GM21576 (cell line): ENCODE measurements around the gene RASGRP4.

Experiments
- ATAC-seq: cut with Tn5 transposase; IDR thresholded peaks from one replicate; pipeline ENCODE4 v1.9.1; 2021; ENCODE audit warnings: mild to moderate bottlenecking, moderate library complexity; ENCODE audit not compliant: unreplicated experiment

RASGRP4 gene

DNA sequence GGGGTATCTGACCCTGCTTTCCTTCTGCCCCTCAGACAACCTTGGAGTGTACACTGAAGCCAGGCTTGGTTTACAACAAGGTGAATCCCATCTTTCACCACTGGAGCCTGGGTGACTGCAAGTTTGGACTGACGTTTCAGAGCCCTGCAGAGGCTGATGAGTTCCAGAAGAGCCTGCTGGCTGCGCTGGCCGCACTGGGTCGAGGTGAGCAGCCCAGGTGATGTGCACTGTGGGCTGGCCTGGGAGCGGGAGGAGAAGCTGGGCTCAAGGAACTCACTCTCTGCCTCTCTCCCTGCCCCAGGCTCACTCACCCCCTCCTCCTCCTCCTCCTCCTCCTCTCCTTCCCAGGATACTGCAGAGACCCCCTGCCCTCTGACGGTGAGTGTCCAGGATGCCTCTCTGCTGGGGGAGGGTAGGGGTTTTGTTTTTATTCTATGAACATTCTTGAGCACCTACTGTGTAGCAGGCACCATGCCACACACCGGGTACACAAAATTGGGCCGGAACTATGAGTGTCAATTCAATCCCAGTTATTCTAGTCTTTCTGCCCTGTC is 34.0 kb downstream of the RASGRP4 start:
- no peak for ATAC-seq

DNA sequence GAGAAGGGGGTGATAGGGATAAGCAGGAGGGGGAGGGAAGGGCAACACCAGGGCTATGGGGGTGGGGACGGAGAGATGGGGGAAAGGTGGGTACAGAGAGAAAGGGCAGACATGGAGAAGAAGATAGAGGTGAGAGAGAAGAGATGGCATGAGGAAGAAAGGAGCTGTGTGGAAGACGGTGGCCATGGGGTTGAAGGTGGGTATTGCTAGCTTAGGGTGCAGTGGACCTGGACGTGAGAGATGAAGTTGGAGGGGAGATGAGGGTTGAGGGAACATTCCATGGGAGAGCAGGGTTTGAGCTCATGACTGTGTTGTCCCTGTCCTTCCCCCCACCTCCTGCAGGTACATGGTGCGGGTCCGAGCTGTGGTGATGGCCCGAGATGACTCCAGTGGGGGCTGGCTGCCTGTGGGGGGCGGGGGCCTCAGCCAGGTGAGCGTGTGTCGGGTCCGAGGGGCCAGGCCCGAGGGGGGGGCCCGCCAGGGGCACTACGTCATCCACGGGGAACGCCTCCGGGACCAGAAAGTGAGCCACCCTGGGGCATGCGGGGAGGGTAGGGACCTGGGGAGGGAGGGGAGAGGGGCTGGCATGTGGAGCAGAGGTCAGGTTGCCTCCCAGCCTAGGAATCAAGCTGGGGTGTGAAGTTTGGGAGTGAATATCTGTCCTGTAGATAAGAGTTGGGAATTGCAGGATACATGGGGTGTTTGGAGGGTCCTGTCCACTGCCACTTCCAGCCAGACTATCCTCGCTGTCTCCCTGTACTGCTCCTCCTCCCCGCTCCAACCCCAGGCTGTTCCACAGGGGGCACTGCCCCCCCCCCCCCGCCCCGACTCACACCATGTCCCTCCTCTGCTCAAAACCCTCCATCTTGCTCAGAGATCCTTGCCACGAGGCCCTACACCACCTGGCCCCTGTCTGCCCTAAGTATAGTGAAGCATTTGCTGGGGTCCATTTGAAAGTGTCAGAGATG is 35.8 kb downstream of the RASGRP4 start:
- no peak for ATAC-seq

DNA sequence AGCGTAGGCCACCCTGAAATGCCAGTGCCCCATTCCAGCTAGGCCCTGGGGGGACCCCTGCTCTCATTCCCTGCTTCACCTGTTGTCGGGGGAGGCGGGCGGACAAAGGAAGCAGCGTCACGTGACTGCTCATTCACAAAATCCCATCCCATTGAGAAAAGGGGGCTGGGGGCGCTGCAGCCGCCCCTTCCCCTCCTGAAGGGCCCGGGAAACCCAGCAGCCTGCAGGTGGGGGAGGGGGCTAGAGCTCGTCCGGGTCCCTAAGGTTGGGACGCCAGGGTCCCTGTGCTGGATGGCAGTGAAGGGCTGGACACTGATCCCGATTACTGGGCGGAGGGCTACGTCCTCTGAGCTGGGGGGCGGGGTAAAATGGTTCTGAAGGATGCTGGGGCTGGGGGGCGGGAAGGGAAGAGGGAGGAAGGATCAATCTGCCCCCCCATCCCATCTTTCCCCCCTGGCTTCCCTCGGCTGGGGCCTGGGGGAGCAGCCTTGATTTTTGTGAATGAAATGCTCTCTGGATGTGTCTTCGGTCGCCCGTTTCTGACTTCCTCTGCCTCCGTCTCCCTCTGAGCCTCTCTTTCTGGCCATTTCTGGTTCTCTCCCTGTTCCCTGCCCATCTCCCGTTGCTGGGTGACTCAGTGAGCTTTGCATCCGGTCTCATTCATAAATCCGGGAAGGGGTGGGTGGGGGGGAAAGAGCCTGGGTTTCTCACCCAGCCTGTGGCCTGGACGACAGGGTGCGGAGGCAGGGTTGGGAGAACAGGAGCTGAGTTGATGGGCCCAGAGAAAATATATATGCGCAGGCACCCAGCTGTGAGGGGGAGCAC is 36.7 kb downstream of the RASGRP4 start:
- ATAC-seq, result no peak

DNA sequence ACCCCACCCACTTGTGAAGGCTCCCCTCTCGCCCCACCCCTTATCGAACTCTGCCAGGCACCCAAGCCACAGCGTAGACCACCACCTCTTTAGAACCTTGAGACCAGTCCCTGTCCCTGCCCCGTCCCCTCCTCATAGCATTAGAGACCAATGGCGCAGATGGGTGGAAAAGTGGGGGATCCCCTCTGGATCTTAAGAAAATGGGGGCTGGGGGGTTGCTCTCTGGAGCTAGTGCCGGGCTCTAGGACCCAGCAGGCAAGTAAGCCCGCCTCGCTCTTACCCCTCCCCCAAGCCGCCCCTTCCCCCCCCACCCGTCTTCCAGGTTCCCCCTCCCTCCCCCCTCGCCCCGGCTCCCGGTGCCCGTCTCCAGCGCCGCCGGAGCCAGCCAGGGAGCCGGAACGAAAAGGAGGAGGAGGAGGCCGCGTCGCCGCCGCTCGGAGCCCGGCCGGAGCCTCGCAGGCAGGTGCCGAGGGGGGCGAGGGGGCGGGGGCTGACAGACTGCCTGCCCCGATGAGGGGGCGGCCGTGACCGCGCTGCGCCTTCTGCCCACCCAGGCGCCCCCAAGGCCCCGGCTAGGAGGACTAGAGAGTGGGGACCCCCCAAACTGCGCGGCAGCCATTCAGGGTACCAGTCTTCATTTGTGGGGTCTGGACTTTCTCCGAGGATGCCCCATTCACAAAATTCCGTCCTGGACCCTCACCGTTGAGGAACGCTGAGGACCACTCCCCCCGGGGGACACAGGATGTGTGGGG is 37.5 kb downstream of the RASGRP4 start, which contains the start of gene SPRED3:
Gene SPRED3, plus strand, starts transcription at position 349 of the 752 bp plus-strand sequence. CDS start 1,606 bp downstream, outside the sequence.
- no peak for ATAC-seq

DNA sequence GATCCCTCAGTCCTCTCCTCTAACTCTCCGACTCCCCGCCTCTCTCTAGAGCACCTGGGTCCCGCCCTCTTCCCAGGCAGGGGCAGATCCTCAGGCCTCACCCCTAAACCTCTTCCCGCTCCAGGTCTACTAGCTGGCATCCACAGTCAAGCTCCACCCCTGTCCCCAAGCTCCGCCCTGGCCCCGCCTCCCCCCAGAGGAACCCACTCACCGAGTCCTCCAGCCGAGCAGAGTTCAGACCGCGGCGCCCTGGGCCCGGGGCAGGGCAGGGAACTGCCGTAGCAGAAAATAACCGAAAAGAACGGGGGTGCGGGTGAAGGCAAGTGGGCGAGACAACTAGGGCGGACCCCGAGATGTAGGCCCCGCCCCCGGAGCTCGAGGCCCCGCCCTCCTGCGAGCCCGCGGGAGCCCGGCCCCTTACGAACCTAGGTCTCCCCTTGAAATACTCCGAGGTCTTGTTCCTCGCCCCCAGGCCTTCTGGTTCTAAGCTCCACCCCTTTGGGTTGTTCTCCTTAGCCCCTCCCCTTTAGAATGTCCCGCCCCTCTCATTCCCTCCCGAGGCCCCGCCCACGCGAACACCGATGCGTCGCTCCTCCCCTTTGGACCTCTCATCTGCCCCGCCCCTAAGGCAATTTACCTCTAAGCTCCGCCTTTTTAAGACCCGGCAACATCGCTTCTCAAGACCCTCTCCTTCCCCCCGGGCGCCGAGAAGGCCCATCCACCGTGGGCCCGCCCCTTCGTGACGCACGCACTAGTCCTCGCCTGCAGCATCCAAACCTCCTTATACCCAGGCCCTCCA is 38.3 kb downstream of the RASGRP4 start, which contains the start of gene GGN:
Gene GGN, minus strand, starts transcription at position 485 of the 799 bp plus-strand sequence. CDS start 773 bp downstream, outside the sequence.
- ATAC-seq, result peak; percentile 45

DNA sequence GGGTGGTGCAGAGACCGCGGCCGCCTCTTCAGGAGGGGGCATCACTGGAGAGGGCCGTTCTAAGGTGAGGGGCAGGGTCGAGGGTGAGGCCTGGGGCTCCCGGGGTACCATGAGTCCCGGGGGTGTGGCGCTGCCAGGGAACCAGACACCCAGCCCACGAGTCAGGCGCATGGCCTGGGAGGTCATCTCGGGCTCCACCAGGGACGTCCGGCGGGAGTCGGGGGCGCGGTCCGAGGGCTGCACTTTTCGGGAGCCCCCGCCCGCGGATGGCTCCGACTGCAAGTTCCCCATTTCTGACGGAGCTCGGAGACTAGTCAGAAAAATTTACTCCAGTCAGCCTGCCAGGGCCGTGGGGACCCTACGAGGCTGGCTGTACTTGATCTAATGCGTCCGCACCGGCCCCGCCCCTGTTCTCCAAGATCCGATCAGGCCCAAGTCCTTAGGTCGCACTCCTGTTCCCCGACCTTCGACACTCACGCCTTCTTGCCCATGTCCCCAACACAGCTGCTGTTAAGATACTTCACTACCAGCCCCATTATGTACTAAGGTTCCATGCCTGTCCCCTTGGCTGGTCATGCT is 39.0 kb downstream of the RASGRP4 start:
- ATAC-seq, result no peak

DNA sequence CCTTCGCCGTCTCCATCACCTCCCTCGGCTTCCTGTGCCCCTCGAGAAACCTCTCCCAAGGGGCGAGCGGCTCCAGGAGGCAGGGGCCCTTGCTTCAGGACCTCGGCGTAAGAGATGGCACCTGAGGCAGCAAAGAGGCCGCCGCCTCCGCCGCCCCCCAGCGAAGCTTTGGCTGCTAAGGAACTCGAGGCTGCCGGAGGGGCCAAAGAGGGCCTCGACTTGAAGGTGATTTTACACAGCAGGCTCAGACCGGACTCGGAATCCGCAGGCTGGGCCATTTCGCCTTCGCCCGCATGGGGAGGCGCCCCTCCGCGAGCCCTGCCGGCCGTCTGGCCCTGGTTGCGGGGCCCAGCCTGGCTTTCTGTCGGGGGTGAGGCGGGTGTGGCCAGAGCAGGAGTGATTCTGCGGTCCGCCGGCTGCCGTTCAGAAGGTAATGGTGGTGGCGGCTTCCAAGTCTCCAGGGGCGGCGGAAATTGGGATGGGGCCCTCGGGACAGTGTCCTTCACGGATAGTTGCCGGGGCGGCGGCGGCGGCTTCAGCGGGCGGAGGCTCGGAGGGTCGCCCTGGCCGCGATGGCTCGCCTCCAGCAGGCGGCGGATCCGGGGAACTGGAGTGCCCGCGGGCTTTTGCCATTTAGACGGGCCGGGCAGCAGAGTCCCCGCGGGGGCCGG is 39.6 kb downstream of the RASGRP4 start:
- ATAC-seq, result no peak

DNA sequence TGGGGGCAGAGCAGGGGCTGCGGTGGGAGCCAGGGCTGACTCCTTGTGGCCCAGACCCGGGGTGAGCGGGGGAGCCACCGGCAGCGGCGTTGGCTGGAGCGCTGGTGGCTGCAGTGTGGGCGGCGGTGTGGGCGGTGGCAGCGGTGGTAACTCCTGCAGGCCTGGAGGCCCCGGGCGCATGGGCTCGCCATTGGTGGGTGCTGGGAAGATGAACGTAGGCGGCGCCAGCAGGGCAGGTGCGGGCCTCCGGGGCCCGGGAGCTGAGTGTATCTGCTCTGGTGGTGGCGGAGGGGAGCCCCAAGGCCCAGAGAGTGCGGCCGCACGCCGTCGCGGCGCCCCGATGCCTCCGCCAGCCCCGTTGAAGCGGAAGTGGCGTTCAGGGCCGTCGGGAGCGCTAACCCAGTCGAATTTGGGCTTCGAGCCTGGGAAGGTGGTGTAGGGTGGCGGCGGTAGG is 40.2 kb downstream of the RASGRP4 start:
- no peak for ATAC-seq

DNA sequence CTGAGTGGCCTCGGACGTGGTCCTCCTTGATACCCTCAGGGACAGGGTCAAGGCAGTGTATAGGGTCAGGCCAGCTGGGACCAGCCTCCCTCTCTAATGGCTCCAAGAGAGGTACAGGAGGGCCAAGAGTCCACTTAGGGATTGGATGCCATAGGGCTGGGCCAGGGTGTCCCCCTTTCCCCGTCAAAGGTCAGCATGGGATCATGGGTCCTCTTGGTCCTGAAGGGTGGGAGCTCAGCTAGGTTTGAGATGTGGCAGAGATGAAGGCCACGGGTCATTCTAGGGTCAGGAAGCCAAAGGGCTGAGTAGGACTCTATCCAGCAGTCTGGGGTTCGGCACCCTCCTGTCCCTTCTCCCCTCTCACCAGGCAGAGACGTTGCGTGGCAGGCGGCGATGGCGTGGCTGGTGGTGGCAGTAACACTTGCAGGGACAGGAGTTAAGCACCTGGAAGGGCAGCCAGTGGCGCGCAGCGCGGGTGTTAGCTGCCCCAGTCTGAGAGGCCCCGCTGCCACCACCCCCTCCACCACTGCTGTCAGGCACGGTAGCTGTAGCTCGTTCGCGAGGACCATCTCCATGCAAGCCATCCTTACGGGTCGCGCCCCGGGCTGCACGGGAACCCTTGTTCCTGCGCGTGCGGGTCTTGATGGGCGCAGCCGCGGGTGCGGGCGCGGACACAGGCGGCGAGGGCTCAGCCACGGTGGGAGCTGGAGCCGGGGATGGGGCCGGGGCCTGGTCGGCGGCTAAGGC is 40.8 kb downstream of the RASGRP4 start:
- no peak for ATAC-seq

DNA sequence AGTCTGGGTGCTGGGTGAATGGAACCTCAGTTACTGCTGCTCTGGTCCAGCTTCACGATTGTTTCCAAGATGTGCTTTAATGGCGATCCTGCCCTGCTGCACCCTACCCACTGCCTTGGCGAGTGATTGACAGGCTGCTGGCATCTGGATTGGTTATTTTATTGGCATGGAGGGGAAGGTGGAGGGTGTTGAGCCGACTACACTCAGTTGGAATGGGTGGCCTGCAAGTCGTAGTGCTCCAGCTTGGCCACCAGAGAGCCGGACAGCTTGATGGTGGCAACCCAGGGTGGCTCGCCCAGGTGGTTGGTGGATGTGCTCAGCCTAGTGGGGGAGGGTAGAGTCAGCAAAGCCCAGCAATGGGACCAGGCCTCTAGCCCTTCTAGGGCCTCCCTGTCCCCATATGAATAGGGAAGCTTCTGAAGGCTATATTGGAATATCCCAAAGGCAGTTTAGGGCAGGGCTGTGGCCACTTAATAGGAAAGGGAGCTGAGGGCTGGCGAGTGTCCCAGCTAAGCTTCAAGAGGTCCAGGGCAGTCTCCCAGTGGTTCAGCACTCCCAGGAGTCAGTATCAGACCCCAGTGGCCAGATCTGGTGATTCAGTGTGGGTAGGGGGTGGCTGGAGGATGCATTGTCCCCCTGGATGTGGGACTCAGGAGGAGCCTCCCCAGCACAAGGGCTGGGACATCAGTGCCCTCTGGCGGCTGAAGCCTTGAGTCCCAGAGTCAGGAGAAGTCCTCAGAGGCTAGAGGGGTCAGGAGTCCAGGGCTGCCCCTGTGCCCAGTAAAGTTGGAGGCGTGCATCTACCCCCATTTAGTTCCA is 41.6 kb downstream of the RASGRP4 start:
- ATAC-seq, result no peak

DNA sequence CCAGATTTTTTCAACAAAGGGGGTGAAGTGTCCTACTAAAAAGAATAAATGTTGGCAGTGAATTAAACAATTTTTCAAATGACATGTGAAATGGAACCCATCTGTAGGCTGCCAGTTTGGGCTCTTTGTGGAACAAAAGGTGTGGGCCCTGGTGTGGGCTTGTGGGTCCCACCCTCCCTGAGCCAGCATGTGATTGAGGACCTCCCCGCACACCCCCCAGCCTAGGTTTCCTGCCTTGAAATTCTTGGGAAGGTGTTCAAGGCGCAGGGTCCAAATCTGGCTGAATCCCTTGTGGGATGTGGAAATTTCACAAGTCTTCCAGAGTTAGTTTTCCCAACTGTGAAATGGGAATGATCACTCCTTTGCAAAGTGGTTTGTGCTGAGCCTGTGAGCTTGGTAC is 42.3 kb downstream of the RASGRP4 start:
- ATAC-seq, result no peak

DNA sequence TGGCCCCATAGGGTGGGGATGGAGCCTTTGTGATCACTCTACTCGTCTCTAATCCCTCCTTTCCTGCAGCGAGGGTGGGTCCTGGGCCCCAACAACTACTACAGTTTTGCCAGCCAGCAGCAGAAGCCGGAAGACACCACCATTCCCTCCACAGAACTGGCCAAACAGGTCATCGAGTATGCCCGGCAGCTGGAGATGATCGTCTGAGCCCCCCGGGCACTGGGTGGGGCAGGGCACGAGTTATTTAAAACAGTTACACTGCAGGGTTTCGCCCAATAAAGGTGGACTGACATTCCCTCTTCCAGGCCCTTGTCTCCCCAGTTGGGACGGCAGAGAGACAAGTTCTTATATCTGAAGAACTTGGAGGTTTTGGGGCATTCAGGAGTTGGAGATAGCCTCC is 42.8 kb downstream of the RASGRP4 start:
- ATAC-seq, result no peak

DNA sequence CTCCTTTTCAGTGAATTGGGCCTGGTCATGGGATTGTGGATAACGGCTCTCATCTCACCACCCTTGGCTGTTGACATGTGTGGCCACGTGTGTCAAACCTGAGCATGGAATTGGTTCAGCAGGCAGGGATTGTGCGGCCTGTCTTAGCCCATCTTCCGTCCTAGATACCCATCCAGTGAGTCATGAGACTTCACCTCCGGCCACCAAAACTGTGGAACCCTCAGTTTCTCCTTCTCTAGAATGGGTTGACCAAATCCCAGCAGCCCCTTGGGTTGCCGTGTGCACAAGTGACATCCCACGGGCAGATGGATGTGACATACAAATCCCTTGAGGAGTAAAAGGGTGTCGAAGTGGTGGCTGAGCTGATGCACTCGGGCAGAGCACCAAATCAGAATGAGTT is 44.9 kb downstream of the RASGRP4 start:
- ATAC-seq, result no peak

DNA sequence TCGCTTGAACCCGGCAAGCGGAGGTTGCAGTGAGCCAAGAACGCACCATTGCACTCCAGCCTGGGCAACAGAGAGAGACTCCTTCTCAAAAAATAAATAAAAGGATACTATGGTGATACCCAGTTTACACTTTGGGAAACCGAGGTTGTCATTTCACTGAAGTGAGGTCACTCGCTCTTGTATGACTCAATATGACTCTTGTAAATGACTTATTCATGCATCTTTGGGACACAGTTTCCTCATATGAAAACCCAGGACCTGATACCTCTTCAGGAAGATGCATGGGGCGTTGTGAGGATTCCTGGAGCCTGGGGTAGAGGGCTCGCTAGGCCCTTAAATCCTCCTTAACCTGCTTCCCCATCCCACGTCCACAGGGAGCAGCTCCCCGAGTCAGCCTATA is 47.2 kb downstream of the RASGRP4 start:
- no peak for ATAC-seq

DNA sequence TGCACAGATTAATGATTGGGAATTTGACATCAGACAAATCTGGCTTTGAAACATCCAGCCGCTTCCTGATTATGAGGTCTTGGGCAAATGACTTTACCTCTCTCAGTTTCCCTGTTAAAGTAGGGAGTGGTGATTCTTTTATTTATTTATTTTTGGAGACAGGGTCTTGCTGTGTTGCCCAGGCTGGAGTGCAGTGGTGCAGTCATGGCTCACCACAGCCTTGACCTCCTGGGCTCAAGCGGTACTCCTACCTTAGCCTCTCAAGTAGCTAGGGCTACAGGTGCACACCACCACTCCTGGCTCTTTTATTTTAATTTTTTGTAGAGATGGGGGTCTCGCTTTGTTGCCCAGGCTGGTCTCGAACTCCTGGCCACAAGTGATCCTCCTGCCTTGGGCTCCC is 49.0 kb downstream of the RASGRP4 start:
- ATAC-seq, result no peak

DNA sequence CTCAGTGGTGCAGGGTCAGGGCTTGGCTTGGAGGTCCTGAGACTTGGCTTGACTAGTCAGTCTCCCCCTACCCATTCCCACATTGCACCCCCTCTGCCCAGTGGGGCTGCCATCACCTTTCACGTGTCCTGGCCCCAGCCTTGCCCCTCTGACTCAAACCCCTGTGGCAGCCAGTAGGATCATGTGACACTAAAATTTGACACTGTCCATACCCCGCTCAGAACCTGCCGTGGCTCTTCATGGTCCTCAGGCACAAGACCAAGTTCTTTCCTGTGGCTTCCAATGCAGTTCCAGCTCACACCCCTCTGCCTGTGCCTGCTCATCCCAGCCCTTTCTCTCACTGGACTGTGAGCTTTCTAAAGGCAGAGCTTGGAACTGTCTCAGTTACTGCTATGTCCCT is 49.4 kb downstream of the RASGRP4 start:
- no peak for ATAC-seq

DNA sequence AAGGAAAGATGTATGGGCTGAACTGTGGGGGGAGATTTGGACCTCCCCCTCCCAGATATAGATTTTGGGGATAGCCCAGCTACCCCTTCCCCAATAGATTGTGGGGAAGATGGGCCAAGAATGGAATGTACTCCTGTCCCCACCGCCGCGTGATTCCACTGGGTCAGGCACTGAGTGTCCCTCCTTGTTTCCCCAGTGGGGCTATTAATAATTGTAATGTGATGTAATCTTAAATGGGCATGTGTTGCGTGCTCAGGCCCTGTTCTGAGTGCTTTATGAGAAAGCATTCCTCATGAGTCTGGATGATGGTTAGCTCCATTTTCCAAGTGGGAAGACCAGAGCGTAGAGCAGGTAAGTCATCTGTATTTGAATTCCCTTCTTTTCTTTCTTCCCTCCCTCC is 50.3 kb downstream of the RASGRP4 start:
- no peak for ATAC-seq
